HL-60 (cell line): ENCODE data around the gene OSMR.

Source experiments
- DNase-seq, 2 experiments: peaks; one replicate each; pipeline ENCODE4 v3.0.0-alpha.2; 2010 to 2020; ENCODE audit warnings: low read depth in 1 of 2, low spot score in 1 of 2
- H3K27ac ChIP-seq: fragments of 250-450 bp; sonication (Bioruptor Pico); replicated peaks from 2 replicates; pipeline ENCODE4 v1.5.1; 2020; ENCODE audit warnings: mild to moderate bottlenecking, moderate library complexity
- H3K27me3 ChIP-seq: fragments of 250-450 bp; sonication (Bioruptor Pico); 2 replicates; pipeline ENCODE4 v1.5.1; 2021; ENCODE audit warnings: mild to moderate bottlenecking, moderate library complexity; ENCODE audit not compliant: insufficient read depth, poor library complexity, severe bottlenecking
- H3K4me3 ChIP-seq: replicated peaks from 2 replicates; pipeline ENCODE4 v1.5.1; 2011; ENCODE audit warnings: mild to moderate bottlenecking, control low read depth, low read length; ENCODE audit not compliant: insufficient read depth
- CTCF ChIP-seq: IDR thresholded peaks from one replicate; pipeline ENCODE4 v1.5.1; 2011; ENCODE audit warnings: low read length, control low read depth, inconsistent platforms; ENCODE audit not compliant: insufficient read depth
- GABPA ChIP-seq: IDR thresholded peaks from 2 replicates; pipeline ENCODE4 v1.6.1; 2012; ENCODE audit warnings: low read depth
- POLR2AphosphoS5 ChIP-seq: IDR thresholded peaks from 2 replicates; pipeline ENCODE4 v1.6.1; 2012; ENCODE audit warnings: low read depth
- SPI1 ChIP-seq: IDR thresholded peaks from 2 replicates; pipeline ENCODE4 v1.6.1; 2012; ENCODE audit warnings: low read depth, mild to moderate bottlenecking, borderline replicate concordance
- TF ChIP-seq, protein P1 (sequence below): IDR thresholded peaks from 2 replicates; pipeline ENCODE4 v1.6.1; 2012; ENCODE audit warnings: low read depth; ENCODE audit not compliant: insufficient replicate concordance

Gene OSMR

GRCh38 chr5:38926121-38926520, 80.3 kb downstream of the OSMR start:
- H3K27ac ChIP-seq = no peak overlapping the region
- no peaks in the 10 kb centered on the region for H3K27me3 ChIP-seq
- TF ChIP-seq GABPA (no peak), SPI1 (no peak), POLR2AphosphoS5 (no peak)
- H3K4me3 ChIP-seq = no peak overlapping the region
- no peak for DNase-seq

- Histone ChIP-seq H3K27me3 (no peaks in the 10 kb centered on the region), H3K27ac (no peak overlapping the region), H3K4me3 (no peak overlapping the region)
- no peak for DNase-seq
- TF ChIP-seq POLR2AphosphoS5 = no peak
- TF ChIP-seq SPI1 = no peak
- no peak for TF ChIP-seq GABPA
- TF ChIP-seq, protein P1, sequence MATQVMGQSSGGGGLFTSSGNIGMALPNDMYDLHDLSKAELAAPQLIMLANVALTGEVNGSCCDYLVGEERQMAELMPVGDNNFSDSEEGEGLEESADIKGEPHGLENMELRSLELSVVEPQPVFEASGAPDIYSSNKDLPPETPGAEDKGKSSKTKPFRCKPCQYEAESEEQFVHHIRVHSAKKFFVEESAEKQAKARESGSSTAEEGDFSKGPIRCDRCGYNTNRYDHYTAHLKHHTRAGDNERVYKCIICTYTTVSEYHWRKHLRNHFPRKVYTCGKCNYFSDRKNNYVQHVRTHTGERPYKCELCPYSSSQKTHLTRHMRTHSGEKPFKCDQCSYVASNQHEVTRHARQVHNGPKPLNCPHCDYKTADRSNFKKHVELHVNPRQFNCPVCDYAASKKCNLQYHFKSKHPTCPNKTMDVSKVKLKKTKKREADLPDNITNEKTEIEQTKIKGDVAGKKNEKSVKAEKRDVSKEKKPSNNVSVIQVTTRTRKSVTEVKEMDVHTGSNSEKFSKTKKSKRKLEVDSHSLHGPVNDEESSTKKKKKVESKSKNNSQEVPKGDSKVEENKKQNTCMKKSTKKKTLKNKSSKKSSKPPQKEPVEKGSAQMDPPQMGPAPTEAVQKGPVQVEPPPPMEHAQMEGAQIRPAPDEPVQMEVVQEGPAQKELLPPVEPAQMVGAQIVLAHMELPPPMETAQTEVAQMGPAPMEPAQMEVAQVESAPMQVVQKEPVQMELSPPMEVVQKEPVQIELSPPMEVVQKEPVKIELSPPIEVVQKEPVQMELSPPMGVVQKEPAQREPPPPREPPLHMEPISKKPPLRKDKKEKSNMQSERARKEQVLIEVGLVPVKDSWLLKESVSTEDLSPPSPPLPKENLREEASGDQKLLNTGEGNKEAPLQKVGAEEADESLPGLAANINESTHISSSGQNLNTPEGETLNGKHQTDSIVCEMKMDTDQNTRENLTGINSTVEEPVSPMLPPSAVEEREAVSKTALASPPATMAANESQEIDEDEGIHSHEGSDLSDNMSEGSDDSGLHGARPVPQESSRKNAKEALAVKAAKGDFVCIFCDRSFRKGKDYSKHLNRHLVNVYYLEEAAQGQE = no peak
- TF ChIP-seq CTCF = no peak
Observed at GRCh38 chr5:38927470-38927869, 81.7 kb downstream of the OSMR start.

DNA sequence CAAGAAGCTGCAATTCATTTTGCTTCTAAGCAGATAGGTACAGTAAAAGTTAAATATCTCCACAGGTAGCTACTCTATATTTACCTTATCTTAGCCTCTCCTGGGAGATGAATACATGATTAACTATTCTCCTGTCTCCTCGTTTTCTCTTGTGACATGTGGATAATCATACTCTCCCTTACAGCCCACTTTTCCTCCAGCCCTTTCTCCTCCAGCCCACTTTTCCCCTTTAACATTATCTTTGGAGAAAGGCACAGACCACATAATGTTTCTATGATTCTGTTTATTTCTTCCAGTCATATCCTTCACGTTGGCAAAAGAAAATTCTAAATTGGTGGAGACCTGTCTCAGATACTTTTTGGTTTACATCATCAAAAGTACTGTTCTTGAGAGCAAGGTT, 84.0 kb downstream of the OSMR start:
- no peak for TF ChIP-seq SPI1
- no peak for TF ChIP-seq GABPA
- TF ChIP-seq, protein P1 = no peak
- no peak for TF ChIP-seq CTCF
- no peak for TF ChIP-seq POLR2AphosphoS5
- DNase-seq = no peak
- no peaks in the 10 kb centered on the region for H3K27me3 ChIP-seq
- H3K4me3 ChIP-seq = no peak overlapping the region
- no peak overlapping the region for H3K27ac ChIP-seq

- no peak for TF ChIP-seq GABPA
- TF ChIP-seq POLR2AphosphoS5 = no peak
- no peak for TF ChIP-seq CTCF
- TF ChIP-seq, protein P1 = no peak
- no peak for TF ChIP-seq SPI1
- no peak overlapping the region for H3K27ac ChIP-seq
- no peak overlapping the region for H3K4me3 ChIP-seq
- no peak for DNase-seq
- H3K27me3 ChIP-seq = no peaks in the 10 kb centered on the region
Observed at GRCh38 chr5:38931731-38932130, 85.9 kb downstream of the OSMR start.
